Liver (tissue), 3 donors: ENCODE data around the gene MTHFD2L.

Source experiments
- CTCF ChIP-seq: fragments of 150-350 bp; IDR thresholded peaks from 2 replicates; pipeline ENCODE4 v1.5.1; 2017; ENCODE audit warnings: improper control_type of control experiment, low read depth, low read length; ENCODE audit not compliant: missing input control
- HNF4A ChIP-seq, 2 donors: conservative IDR thresholded peaks; 2 replicates each; pipeline ENCODE4 v1.6.1; 2016; ENCODE audit warnings: antibody characterized with exemption in 2 of 2, mild to moderate bottlenecking in 2 of 2
- JUND ChIP-seq, 2 donors: IDR thresholded peaks; 2 replicates each; pipeline ENCODE4 v1.6.1; 2016; ENCODE audit warnings: antibody characterized with exemption in 2 of 2
- RAD21 ChIP-seq, 2 donors: IDR thresholded peaks; 2 replicates each; pipeline ENCODE4 v1.6.1; 2016; ENCODE audit warnings: antibody characterized with exemption in 2 of 2, mild to moderate bottlenecking in 2 of 2
- TAF1 ChIP-seq: conservative IDR thresholded peaks from 2 replicates; pipeline ENCODE4 v1.6.1; 2016; ENCODE audit warnings: antibody characterized with exemption, mild to moderate bottlenecking
- YY1 ChIP-seq: IDR thresholded peaks from 2 replicates; pipeline ENCODE4 v1.6.1; 2016; ENCODE audit warnings: antibody characterized with exemption, mild to moderate bottlenecking
- TF ChIP-seq, protein P1 (sequence below): IDR thresholded peaks from 2 replicates; pipeline ENCODE4 v1.6.1; 2016; ENCODE audit warnings: antibody characterized with exemption, mild to moderate bottlenecking
- TF ChIP-seq, protein P2 (sequence below): IDR thresholded peaks from 2 replicates; pipeline ENCODE4 v1.6.1; 2016; ENCODE audit warnings: antibody characterized with exemption
- TF ChIP-seq, protein P3 (sequence below): IDR thresholded peaks from 2 replicates; pipeline ENCODE4 v1.6.1; 2016; ENCODE audit warnings: antibody characterized with exemption
- donor health status: healthy.
- donor health status: healthy.

DNA sequence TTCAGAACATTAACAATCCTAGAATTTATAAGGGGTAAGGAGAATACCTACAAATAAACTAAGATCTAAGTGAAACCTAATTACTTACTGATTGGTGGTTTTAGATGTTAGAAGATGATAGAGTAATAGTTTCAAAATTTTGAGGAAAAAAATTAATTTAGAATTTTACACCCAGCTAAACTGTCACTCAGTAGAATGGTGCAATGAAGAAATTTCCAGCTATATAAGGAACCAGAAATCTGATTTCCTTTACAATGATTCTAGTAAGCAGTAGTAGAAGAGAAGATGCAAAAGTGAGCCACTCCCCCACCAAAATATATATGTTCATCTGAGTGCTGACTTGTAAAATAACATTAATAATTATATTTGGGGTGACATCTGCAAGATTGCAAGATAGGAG is 95.0 kb downstream of the MTHFD2L start:
- TF ChIP-seq, protein P1, sequence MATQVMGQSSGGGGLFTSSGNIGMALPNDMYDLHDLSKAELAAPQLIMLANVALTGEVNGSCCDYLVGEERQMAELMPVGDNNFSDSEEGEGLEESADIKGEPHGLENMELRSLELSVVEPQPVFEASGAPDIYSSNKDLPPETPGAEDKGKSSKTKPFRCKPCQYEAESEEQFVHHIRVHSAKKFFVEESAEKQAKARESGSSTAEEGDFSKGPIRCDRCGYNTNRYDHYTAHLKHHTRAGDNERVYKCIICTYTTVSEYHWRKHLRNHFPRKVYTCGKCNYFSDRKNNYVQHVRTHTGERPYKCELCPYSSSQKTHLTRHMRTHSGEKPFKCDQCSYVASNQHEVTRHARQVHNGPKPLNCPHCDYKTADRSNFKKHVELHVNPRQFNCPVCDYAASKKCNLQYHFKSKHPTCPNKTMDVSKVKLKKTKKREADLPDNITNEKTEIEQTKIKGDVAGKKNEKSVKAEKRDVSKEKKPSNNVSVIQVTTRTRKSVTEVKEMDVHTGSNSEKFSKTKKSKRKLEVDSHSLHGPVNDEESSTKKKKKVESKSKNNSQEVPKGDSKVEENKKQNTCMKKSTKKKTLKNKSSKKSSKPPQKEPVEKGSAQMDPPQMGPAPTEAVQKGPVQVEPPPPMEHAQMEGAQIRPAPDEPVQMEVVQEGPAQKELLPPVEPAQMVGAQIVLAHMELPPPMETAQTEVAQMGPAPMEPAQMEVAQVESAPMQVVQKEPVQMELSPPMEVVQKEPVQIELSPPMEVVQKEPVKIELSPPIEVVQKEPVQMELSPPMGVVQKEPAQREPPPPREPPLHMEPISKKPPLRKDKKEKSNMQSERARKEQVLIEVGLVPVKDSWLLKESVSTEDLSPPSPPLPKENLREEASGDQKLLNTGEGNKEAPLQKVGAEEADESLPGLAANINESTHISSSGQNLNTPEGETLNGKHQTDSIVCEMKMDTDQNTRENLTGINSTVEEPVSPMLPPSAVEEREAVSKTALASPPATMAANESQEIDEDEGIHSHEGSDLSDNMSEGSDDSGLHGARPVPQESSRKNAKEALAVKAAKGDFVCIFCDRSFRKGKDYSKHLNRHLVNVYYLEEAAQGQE = no peak
- TF ChIP-seq RAD21 (IDR thresholded peaks at IDR 0.05) (no peak), CTCF (no peak), HNF4A (conservative IDR thresholded peaks at IDR 0.05) (no peak), YY1 (no peak), TAF1 (no peak), JUND (IDR thresholded peaks at IDR 0.05) (no peak)
- TF ChIP-seq, protein P2, sequence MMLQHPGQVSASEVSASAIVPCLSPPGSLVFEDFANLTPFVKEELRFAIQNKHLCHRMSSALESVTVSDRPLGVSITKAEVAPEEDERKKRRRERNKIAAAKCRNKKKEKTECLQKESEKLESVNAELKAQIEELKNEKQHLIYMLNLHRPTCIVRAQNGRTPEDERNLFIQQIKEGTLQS = no peak
- TF ChIP-seq, protein P3, sequence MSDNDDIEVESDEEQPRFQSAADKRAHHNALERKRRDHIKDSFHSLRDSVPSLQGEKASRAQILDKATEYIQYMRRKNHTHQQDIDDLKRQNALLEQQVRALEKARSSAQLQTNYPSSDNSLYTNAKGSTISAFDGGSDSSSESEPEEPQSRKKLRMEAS = no peak
